Measurements from ENCODE around the gene PCDHGA12.
"Not testable (repeated sequence)": the region's sequence is repeated elsewhere in the genome, so short reads cannot be mapped to it uniquely, and the experiment has no call there.

PCDHGA12 gene

DNA sequence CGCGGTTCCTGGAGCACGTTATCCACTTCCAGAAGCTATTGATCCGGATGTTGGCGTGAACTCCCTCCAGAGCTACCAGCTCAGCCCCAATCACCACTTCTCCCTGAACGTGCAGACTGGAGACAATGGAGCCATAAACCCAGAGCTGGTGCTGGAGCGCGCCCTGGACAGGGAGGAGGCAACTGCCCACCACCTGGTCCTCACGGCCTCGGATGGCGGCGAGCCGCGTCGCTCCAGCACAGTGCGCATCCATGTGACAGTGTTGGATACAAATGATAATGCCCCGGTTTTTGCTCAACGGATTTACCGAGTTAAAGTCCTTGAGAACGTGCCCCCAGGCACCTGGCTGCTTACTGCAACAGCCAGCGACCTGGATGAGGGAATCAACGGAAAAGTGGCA, 26.9 kb upstream of the PCDHGA12 start:
- no peaks in the 10 kb centered on the region; the same call in 1 of the 2 replicates for H3K9me3 ChIP-seq (ENCODE audit: control insufficient read depth, insufficient read depth, low read depth, low read length)
- ChIA-PET CTCF (interaction anchor here (0.8 kb wide), 2 partner anchors 21 to 154 kb away, joined by 3 to 4 read pairs; partner anchors contain the start of gene PCDHGA7), POLR2A (no interaction called here)
- H3K36me3 ChIP-seq (ENCODE audit: control insufficient read depth in 2 of 2, insufficient read depth in 1 of 2, low read length in 2 of 2), result no peaks in the 10 kb centered on the region
- H3K27ac ChIP-seq (ENCODE audit: extremely low read depth, low read depth, low read length), result no peak overlapping the region
- no peaks in the 10 kb centered on the region for H3K4me1 ChIP-seq (ENCODE audit: control insufficient read depth, insufficient read depth, low read length)
- no peak overlapping the region for H3K4me3 ChIP-seq (ENCODE audit: low read depth, low read length)
- no peak for TF ChIP-seq SCRT2 (tag by site-specific recombination; IDR thresholded peaks at IDR 0.05)
- TF ChIP-seq ZNF266 (tag by site-specific recombination; IDR thresholded peaks at IDR 0.05; ENCODE audit: low read depth), result no peak
- TF ChIP-seq ZNF121 (tag by site-specific recombination; IDR thresholded peaks at IDR 0.05), result no peak
- TF ChIP-seq, protein P1, sequence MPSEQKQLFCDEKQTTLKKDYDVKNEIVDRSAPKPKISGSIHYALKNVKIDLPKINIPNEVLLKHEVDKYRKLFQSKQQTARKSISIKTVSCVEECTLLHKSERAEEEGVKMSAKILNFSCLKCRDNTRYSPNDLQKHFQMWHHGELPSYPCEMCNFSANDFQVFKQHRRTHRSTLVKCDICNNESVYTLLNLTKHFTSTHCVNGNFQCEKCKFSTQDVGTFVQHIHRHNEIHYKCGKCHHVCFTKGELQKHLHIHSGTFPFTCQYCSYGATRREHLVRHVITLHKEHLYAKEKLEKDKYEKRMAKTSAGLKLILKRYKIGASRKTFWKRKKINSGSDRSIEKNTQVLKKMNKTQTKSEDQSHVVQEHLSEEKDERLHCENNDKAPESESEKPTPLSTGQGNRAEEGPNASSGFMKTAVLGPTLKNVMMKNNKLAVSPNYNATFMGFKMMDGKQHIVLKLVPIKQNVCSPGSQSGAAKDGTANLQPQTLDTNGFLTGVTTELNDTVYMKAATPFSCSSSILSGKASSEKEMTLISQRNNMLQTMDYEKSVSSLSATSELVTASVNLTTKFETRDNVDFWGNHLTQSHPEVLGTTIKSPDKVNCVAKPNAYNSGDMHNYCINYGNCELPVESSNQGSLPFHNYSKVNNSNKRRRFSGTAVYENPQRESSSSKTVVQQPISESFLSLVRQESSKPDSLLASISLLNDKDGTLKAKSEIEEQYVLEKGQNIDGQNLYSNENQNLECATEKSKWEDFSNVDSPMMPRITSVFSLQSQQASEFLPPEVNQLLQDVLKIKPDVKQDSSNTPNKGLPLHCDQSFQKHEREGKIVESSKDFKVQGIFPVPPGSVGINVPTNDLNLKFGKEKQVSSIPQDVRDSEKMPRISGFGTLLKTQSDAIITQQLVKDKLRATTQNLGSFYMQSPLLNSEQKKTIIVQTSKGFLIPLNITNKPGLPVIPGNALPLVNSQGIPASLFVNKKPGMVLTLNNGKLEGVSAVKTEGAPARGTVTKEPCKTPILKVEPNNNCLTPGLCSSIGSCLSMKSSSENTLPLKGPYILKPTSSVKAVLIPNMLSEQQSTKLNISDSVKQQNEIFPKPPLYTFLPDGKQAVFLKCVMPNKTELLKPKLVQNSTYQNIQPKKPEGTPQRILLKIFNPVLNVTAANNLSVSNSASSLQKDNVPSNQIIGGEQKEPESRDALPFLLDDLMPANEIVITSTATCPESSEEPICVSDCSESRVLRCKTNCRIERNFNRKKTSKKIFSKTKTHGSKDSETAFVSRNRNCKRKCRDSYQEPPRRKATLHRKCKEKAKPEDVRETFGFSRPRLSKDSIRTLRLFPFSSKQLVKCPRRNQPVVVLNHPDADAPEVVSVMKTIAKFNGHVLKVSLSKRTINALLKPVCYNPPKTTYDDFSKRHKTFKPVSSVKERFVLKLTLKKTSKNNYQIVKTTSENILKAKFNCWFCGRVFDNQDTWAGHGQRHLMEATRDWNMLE (tag by site-specific recombination; conservative IDR thresholded peaks at IDR 0.05; ENCODE audit: low read depth), result no peak
- no peak for TF ChIP-seq ZXDB (tag by site-specific recombination; IDR thresholded peaks at IDR 0.05)
- TF ChIP-seq, protein P2, sequence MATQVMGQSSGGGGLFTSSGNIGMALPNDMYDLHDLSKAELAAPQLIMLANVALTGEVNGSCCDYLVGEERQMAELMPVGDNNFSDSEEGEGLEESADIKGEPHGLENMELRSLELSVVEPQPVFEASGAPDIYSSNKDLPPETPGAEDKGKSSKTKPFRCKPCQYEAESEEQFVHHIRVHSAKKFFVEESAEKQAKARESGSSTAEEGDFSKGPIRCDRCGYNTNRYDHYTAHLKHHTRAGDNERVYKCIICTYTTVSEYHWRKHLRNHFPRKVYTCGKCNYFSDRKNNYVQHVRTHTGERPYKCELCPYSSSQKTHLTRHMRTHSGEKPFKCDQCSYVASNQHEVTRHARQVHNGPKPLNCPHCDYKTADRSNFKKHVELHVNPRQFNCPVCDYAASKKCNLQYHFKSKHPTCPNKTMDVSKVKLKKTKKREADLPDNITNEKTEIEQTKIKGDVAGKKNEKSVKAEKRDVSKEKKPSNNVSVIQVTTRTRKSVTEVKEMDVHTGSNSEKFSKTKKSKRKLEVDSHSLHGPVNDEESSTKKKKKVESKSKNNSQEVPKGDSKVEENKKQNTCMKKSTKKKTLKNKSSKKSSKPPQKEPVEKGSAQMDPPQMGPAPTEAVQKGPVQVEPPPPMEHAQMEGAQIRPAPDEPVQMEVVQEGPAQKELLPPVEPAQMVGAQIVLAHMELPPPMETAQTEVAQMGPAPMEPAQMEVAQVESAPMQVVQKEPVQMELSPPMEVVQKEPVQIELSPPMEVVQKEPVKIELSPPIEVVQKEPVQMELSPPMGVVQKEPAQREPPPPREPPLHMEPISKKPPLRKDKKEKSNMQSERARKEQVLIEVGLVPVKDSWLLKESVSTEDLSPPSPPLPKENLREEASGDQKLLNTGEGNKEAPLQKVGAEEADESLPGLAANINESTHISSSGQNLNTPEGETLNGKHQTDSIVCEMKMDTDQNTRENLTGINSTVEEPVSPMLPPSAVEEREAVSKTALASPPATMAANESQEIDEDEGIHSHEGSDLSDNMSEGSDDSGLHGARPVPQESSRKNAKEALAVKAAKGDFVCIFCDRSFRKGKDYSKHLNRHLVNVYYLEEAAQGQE (tag by site-specific recombination; IDR thresholded peaks at IDR 0.05), result no peak
- no peak for TF ChIP-seq ZNF311 (tag by site-specific recombination; IDR thresholded peaks at IDR 0.05; ENCODE audit: borderline replicate concordance)
- no peak for TF ChIP-seq ZNF48 (tag by site-specific recombination; IDR thresholded peaks at IDR 0.05)
- TF ChIP-seq ZNF404 (tag by site-specific recombination; IDR thresholded peaks at IDR 0.05), result no peak
- TF ChIP-seq, protein P3, sequence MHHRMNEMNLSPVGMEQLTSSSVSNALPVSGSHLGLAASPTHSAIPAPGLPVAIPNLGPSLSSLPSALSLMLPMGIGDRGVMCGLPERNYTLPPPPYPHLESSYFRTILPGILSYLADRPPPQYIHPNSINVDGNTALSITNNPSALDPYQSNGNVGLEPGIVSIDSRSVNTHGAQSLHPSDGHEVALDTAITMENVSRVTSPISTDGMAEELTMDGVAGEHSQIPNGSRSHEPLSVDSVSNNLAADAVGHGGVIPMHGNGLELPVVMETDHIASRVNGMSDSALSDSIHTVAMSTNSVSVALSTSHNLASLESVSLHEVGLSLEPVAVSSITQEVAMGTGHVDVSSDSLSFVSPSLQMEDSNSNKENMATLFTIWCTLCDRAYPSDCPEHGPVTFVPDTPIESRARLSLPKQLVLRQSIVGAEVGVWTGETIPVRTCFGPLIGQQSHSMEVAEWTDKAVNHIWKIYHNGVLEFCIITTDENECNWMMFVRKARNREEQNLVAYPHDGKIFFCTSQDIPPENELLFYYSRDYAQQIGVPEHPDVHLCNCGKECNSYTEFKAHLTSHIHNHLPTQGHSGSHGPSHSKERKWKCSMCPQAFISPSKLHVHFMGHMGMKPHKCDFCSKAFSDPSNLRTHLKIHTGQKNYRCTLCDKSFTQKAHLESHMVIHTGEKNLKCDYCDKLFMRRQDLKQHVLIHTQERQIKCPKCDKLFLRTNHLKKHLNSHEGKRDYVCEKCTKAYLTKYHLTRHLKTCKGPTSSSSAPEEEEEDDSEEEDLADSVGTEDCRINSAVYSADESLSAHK (tag by site-specific recombination; IDR thresholded peaks at IDR 0.05), result no peak
- no peak for TF ChIP-seq ZNF2 (tag by site-specific recombination; IDR thresholded peaks at IDR 0.05)
- no peak for TF ChIP-seq GLIS1 (tag by site-specific recombination; IDR thresholded peaks at IDR 0.05)
- TF ChIP-seq, protein P4, sequence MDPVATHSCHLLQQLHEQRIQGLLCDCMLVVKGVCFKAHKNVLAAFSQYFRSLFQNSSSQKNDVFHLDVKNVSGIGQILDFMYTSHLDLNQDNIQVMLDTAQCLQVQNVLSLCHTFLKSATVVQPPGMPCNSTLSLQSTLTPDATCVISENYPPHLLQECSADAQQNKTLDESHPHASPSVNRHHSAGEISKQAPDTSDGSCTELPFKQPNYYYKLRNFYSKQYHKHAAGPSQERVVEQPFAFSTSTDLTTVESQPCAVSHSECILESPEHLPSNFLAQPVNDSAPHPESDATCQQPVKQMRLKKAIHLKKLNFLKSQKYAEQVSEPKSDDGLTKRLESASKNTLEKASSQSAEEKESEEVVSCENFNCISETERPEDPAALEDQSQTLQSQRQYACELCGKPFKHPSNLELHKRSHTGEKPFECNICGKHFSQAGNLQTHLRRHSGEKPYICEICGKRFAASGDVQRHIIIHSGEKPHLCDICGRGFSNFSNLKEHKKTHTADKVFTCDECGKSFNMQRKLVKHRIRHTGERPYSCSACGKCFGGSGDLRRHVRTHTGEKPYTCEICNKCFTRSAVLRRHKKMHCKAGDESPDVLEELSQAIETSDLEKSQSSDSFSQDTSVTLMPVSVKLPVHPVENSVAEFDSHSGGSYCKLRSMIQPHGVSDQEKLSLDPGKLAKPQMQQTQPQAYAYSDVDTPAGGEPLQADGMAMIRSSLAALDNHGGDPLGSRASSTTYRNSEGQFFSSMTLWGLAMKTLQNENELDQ (tag by site-specific recombination; IDR thresholded peaks at IDR 0.05; ENCODE audit: low read depth), result no peak
- TF ChIP-seq ZNF529 (tag by site-specific recombination; IDR thresholded peaks at IDR 0.05; ENCODE audit: insufficient replicate concordance), result no peak
- TF ChIP-seq ZNF391 (tag by site-specific recombination; IDR thresholded peaks at IDR 0.05; ENCODE audit: borderline replicate concordance, low read depth), result no peak
- no peak for TF ChIP-seq ZNF433 (tag by site-specific recombination; IDR thresholded peaks at IDR 0.05; ENCODE audit: low read depth)
- no peak for TF ChIP-seq ZNF350 (tag by site-specific recombination; IDR thresholded peaks at IDR 0.05)
- TF ChIP-seq HOXA7 (CRISPR knock-in tag; IDR thresholded peaks at IDR 0.05; ENCODE audit: borderline replicate concordance), result no peak
- TF ChIP-seq ZNF155 (tag by site-specific recombination; IDR thresholded peaks at IDR 0.05), result no peak

DNA sequence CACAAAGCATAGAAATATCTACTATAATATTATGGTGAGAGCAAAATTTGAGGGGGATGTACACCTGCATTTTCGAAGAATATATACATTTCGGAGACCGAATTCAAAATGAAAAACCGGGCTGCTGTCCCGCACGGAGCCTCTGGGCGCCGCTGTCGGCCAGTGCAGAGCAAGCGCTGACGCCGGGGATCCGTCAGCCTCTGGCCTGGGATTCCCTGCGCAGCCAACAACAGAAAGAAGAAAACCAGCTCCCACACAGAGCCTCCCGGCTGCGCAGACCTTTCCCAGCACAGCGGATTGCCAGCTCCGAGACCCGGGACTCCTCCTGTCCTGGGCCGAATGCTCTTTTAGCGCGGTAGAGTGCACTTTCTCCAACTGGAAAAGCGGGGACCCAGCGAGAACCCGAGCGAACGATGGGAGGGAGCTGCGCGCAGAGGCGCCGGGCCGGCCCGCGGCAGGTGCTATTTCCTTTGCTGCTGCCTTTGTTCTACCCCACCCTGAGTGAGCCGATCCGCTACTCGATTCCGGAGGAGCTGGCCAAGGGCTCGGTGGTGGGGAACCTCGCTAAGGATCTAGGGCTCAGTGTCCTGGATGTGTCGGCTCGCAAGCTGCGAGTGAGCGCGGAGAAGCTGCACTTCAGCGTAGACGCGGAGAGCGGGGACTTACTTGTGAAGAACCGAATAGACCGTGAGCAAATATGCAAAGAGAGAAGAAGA, 22.4 kb upstream of the PCDHGA12 start, which contains the start of gene PCDHGB6:
TSS of gene PCDHGB6 (plus strand) at position 232 of the 716 bp plus-strand sequence. CDS start at position 414, 182 bp downstream.
- H3K4me1 ChIP-seq (ENCODE audit: control insufficient read depth, insufficient read depth, low read length); POLR2A ChIA-PET; H3K9me3 ChIP-seq (ENCODE audit: control insufficient read depth, insufficient read depth, low read depth, low read length); H3K27ac ChIP-seq (ENCODE audit: extremely low read depth, low read depth, low read length); H3K36me3 ChIP-seq (ENCODE audit: control insufficient read depth in 2 of 2, insufficient read depth in 1 of 2, low read length in 2 of 2); H3K4me3 ChIP-seq (ENCODE audit: low read depth, low read length): not testable (repeated sequence)
- CTCF ChIA-PET, result interaction anchor here (0.8 to 2.9 kb wide), 4 partner anchors 9 to 158 kb away, joined by 3 to 14 read pairs (median 6); partner anchors contain the start of genes PCDHGA8 and PCDHGB7

Data from HEK293 (cell line).